Measurements from ENCODE around the gene TRPM6.

DNA sequence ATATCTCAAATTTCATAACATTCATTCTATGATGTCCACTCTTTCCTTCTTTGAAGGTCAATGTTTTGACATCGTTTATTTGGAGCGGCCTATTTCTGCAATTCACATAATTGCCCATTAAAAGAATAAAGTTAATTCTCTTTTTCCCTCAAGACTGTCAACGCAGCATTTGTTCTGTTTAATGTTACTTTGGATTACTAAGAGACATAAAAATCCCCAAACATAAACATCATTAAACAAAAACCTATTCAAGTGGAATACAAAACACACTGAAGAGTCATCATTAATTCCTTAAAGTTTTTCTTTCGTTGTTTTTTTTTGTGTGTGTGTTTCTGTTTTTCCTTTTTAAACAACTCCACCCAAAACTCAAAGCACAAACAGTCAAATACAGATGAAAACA is 151.1 kb downstream of the TRPM6 start:
- TF ChIP-seq CTCF (conservative IDR thresholded peaks at IDR 0.05 in 1 of 2, IDR thresholded peaks at IDR 0.05 in 1 of 2; ENCODE audit: extremely low read depth in 1 of 2, insufficient read depth in 1 of 2, low read depth in 1 of 2, low read length in 2 of 2), result no peak
- no peak for TF ChIP-seq EZH2 (IDR thresholded peaks at IDR 0.05; ENCODE audit: borderline replicate concordance, low read length)

Measured in mammary epithelial cell (primary cell).